Gastroesophageal sphincter (tissue), 3 donors: Measurements from ENCODE around the gene SMPDL3A.
"Not testable (repeated sequence)": the region's sequence is repeated elsewhere in the genome, so short reads cannot be mapped to it uniquely, and the experiment has no call there.

Experiments
- CTCF ChIP-seq, 4 experiments: fragments of 200-600 bp in 2 of 4; fragments of 450-650 bp in 2 of 4; sonication (generic) in 1 of 4; IDR thresholded peaks; one replicate each; pipeline ENCODE4 v1.5.1; 2017 to 2019; ENCODE audit warnings: antibody characterized with exemption in 4 of 4, mild to moderate bottlenecking in 2 of 4, moderate library complexity in 2 of 4
- POLR2A ChIP-seq, 2 donors: fragments of 450-650 bp; IDR thresholded peaks; one replicate each; pipeline ENCODE4 v1.6.1; 2017; ENCODE audit warnings: antibody characterized with exemption in 2 of 2, mild to moderate bottlenecking in 2 of 2, moderate library complexity in 1 of 2
- POLR2AphosphoS5 ChIP-seq: sonication (generic); formaldehyde crosslinking; IDR thresholded peaks from one replicate; pipeline ENCODE4 v1.6.1; 2017; ENCODE audit warnings: antibody characterized with exemption

DNA sequence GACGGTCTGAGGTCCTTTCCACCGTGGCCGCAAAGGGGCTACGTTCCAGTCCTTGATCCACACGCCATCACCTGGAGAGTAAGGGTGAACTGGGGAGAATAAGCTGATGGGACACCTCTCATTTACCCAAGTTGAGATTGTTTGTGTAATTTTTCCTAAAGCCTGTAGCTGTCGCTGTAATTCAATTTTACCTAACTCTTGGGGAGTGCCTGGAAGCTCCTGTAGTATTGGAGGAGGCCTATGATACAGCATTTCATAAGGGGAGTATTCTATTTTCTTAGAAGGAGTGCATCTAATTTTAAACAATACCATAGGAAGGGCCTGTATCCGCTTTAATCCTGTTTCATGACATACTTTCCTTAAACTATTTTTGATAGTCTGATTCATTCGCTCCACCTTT, 44.8 kb upstream of the SMPDL3A start:
- TF ChIP-seq POLR2AphosphoS5; POLR2A (IDR thresholded peaks at IDR 0.05): not testable (repeated sequence)
- TF ChIP-seq CTCF (IDR thresholded peaks at IDR 0.05) = peak in 1 of 4 experiments; percentile 44
